Measurements from ENCODE around the gene TLR10.
"Not testable (repeated sequence)": the region's sequence is repeated elsewhere in the genome, so short reads cannot be mapped to it uniquely, and the experiment has no call there.

Gene TLR10

DNA sequence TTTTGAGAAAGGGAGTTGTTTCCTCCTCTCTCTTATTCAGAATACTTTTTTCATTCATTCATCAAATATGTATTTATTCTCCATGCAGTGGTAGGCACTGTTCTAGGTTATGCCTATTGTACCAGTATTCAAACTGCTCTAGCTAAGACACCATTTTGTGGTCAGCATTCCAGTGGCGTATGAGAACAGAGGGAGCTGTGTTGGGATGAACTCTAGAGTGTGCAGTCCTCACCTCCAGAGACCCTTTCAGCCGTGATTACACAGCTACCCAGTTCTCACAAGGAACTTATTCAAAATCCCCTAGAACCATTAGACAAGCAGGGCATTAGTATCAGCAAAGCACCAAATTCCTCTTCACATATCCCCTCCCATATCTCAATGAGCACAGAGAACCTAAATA is 17.6 kb upstream of the TLR10 start:
- no peak for DNase-seq

DNA sequence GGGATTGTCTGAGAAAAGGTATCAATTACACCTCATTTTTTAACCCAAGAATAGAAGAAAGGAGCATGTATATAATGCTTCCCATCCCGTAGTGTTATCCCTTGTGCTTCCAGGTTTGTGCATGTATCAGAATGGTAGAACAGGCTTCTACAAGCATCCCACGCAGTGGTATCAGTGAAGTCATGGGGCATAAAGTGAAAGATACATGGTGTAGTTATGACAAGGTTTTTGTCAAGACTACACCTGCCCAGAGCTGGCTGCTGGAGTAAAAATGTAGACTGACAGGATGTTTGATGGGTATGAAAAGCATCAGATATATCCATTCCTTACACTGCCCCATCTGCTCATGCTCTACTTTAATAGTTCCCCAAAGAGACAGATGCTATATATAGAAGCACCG is 12.3 kb upstream of the TLR10 start:
- DNase-seq, result no peak

DNA sequence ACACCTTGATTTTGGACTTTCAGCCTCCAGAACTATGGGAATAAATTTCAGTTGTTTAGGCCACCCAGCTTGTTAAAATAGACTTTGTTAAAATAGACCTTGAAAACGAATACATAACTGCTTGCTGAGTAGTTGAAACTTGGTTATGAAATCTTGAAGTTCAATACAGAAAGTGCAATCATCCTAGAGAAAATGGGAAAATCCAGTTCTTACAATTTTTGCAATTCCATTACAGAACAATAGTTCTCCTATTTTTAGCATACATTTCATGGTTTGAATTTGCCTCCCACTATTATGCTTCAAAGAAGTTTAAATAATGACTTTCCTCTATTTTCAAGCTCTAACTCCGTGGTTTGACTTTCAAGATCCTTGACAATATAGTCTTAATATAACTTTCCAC is 11.3 kb upstream of the TLR10 start:
- DNase-seq, result no peak

DNA sequence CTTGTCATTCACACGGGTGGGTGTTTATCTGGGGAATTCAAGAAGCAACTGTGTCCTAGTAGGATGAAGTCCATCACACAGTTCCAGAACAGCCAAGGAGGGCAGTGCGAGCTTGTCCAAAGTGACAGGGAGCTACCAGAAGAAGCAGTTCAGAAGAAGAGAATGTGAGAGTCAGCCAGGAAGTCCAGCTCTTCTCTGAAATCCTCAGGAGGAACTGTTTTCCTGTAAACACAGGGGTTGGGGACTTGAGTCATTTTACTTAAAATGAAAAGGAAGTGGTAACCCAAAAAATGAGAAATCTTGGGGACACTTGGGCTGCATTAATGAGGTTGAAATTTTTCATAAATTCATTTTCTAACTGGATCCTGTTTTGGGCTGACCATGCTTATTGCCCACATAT is 8.2 kb upstream of the TLR10 start:
- DNase-seq, result no peak

DNA sequence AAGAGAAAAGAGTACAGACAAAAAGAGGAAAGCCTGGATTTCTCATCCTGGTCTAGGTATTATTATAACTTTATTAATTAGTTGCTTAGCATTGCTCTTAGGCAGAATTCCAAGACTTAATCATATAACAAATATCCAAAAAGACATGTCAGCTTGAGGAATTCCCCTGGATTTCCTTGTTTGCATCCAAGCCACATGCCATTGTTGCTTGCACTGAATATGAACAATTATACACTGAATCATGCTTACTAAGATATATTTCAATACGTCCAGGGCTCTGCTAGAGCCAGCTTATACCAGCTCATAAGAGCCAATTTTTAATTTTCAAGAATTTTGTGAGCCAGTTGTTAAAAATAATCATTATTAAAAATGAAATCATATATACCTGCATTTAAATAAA is 5.5 kb upstream of the TLR10 start:
- DNase-seq, result no peak

DNA sequence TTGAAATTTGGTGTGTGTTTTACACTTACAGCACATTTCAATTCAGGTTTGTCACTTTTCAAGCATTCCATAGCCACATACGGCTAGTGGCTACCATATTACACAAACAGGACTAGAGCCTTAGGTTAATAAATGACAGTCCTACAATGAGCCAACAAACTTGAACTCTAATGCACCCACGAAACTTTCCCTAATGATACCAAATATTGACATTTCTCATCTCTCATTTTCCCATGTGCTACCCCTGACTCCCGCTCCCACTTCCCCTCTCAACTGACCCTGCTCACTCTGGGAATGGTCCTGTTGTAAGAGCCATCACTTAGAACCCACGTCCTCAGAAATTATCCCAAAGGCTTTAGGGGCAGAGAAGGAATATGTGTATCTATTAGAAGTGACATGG is 4.9 kb upstream of the TLR10 start:
- DNase-seq, result no peak

DNA sequence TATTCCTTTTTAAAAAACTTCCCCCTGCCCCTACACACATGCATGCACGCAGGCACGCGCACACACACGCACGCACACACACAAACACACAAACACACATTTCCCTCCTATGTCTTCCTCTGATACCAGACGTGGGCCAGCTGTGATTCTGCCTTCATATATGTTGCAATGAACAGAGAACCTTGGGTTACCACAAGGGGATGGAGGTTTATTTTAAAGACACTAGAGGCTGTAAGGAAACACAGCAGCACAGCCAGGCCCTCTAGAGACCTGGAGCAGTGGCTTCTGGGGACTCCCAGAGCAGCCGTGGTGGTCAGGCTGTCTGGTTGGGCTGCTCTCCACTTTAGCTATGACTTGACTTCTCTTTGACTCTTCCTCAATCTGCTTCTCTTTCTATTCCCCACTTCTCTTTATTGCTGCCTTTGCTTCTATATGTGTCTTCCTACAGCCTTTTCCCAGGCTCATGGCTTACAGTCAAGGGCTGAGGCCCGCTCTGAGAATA is 3.2 kb upstream of the TLR10 start:
- no peak for DNase-seq

DNA sequence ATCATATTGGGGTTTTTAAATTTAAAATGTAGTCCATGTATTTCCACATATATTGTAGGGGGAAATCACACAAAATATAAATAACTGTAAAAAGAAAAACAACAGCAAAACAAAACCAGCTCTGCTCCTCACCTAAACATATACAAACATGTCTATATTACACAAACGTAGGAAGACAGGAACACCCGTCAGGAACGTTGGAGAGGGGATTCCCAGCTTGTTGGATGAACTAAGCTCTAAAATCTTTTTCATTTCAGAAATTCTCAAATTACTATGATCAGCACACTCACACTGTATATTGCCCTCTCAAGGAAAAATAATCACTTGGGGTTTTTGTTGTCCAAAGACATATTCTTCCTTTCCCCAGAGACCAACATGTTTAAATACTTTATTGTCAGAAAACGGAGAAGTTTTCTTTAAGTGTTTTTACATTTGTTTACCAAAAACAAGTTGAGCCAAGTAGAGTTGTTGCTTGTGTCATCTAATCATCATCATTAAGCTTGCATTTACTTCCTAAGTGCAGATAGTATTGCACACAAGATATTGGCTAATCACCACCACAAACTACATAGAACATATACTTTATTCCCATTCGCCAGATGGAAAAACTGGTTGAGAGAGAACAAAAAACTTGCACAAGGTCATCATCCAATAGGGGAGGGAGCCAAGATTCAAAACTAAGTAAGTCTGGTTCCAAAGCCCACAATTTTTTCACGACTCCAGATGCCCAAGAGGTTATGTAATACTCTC is 2.4 kb upstream of the TLR10 start:
- DNase-seq, result no peak

DNA sequence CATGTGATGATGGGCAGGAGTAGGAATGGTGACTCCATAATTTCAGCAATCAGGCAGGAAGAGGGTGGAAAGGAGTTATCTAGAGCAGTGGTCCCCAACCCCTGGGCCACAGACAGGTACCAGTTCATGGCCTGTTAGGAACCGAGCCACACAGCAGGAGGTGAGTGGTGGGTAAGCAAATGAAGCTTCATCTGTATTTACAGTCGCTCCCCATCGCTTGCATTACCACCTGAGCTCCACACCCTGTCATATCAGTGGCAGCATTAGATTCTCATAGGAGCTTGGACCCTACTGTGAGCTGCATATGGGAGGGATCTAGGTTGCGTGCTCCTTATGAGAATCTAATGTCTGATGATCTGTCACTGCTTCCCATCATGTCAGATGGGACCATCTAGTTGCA is 1.4 kb upstream of the TLR10 start:
- DNase-seq, result no peak

DNA sequence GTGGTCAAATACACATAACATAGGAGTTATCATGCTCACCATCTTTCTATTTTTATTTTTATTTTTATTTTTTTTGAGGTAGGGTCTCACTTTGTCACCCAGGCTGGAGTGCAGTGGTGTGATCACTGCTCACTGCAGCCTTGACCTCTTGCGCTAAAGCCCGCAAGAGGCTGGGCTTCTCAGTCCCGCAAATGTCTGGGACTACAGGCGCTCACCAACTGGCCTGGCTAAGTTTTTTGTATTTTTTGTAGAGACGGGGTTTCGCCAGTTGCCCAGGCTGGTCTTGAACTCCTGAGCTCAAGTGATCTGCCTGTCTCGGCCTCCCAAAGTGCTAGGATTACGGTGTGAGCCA is 295 bp upstream of the TLR10 start:
- no peak for DNase-seq

DNA sequence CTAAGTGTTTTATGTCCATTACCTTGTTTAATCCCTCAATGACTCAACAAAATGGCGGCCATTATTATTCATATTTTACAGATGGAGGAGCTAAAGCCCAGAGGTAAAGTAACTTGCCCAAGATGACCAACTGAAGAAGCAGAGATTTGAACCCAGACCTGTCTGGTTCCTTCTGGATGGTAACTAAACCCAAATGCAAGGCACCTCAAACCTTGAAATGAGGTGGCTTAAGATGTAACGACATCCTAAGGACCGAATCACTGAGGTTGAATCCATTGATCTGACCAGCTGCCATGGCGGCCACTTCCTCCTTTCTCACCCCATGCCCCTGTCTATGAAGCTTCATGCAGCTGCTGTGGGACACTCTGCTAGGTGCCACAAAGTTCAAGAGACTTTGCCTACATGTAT is 932 bp downstream of the TLR10 start:
- no peak for DNase-seq

DNA sequence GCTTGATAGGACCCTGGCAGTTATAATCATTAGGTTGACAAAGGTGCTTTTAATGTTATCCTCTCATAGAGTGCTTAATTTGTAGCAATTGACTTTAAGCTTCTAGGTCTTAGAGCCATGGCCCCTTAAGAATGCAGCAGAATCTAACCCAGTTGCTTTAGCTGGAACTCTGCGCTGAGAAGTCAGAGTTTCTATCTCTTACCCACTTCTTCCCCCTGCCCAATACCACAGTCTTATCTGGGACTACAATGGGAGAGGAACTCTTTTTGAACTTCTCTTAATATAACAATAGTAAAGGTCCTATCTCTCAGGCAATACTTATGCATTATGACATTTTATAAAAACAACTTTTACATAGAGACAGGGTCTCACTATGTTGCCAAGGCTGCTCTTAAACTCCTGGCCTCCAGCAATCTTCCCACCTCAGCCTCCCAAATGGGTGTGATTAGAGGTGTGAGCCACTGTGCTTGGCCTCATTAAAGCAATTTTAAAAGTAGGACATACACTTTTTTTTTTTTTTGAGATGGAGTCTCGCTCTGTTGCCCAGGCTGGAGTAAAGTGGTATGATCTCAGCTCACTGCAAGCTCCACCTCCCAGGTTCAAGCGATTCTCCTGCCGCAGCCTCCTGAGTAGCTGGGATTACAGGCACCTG is 1.8 kb downstream of the TLR10 start:
- no peak for DNase-seq

DNA sequence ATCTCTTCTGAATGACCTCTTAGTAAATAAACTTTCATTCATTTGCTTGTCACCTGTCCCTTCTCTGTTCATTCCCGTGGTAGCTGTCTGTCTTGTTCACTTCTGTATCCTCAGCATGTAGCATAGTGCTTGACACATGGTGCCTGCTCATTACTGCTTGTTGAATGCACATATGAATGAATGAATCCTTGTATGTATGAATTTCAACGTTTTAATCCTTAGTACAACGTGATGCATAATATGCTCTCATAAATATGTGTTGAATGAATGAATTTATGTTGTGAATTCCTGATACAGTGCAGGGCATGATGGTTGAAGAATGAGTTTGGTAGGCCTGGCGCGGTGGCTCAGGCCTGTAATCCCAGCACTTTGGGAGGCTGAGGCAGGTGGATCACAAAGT is 3.0 kb downstream of the TLR10 start:
- DNase-seq, result no peak

DNA sequence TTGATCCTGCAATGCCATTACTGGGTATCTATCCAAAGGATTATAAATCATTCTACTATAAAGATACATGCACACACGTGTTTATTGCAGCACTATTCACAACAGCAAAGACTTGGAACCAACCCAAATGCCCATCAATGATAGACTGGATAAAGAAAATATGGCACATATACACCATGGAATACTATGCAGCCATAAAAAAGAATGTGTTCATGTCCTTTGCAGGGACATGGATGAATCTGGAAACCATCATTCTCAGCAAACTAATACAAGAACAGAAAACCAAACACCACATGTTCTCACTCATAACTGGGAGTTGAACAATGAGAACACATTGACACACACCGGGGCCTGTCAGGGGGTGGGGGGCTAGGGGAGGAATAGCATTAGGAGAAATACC is 4.9 kb downstream of the TLR10 start:
- DNase-seq, result not testable (repeated sequence)

DNA sequence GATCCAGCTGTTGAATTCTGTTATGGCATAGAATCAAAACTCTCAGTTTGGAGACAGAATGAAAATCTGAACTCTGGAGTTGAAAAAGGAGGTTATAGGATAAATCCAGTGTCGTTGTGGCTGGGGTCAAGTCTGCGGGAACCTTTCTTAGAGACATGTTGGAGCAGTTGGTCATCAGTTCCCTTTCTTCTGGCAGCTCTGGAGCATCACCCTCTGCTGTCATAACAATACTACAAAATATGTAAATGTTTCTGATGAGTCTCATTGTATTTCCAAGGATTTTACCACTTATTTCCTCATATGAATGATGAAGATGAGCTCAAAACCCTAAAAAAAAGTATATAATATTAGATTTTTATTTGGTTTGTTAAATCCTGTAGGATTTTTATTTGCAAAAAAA is 7.5 kb downstream of the TLR10 start:
- no peak for DNase-seq

DNA sequence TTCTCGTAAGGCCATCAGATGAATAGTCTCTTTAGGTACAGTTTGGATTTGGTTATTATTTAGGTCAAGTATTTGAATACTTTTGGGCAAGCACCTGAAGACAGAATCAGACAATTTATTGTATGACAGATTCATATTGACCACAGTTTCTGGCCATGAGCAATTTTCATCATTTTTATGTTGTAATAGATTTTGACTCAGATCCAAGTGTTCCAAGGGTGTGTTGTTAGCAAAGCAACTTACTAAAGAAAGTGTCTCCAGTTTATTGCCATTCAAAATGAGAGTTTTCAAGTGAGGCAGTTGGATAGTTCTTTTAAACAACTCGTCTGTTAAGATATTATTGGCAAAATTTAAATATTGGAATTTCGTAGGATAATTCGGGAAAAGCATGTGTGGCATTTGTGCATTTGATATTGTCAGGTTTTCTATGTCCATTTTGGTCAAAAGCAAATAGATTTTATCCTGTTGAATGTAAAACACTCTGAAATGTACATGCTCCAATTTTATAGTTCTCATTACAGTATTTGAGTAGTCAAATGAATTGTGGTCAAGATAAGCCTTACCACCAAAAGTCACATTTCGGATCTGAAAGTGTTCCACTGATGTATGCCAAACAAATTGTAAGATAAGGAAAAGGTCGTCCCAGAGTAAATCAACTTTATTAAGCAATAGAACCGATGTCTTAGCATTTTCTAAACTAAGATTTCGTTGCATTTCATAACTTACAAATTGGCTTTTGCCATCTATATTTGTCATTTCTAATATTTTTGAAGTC is 8.4 kb downstream of the TLR10 start:
- no peak for DNase-seq

DNA sequence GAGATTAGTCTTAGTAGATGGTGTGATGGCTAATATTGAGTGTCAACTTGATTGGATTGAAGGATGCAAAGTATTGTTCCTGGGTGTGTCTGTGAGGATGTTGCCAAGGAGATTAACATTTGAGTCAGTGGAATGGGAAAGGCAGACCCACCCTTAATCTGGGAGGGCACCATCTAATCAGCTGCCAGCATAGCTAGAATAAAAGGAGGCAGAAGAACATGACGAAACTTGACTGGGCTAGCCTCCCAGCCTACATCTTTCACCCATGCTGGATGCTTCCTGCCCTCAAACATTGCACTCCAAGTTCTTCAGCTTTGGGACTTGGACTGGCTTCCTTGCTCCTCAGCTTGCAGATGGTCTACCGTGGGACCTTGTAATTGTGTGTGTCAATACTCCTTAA is 12.5 kb downstream of the TLR10 start:
- DNase-seq, result not testable (repeated sequence)

DNA sequence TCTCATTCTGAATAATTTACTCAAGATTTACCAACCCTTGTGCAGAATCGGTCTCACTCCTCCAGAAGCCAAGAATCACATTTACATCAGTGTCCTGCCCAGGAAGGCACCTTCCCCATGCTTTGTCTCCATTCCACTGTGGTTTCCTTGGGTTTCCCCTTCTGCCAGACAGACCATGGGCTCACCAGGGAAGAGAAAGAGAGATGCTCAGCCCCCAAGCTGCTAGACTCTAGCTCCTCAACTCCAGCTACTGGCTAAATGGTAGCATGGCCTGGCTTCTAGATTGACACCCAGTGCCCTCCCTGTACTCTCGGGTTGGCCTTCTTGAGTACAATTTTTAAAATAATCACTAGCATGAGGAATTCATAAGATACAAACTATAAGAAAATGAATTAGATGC is 12.9 kb downstream of the TLR10 start:
- no peak for DNase-seq

DNA sequence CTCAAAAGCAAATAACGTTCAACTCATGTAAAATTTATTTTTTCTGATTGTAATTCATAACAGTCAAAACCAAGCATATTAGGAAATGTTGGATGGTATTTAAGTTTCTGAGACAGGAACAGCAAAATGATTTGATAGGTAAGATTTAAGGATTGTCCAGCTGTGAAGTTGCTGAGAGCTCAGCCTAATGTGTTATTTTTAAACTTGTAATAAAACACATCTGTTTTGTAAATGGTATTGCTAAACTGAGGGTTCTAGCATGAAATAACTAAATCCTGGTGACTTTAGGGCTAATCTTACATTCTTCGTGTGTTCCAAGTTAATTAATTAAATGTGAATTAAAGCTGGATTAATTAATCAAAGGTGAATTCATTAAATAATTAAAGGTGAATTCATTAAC is 13.3 kb downstream of the TLR10 start:
- DNase-seq, result no peak

DNA sequence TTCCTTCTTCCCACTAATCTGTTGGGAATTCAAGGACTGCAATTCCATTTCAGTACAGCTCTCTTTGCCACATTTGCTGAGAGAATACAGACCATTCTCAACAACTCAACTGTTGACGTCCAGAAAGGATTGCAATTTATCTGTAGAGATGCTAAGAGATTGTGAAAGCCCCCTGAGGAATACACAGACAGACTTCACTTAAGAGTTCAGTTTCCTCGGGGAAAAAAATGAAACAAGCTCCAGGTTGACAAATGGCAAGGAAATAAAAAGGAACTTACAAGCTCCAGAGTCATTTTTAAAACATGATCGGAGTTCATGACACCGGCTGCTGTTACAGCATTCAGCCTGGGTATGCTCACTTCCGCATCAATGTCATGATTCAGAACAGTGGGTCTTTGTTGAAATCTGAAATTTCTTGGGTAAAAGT is 13.8 kb downstream of the TLR10 start:
- no peak for DNase-seq

DNA sequence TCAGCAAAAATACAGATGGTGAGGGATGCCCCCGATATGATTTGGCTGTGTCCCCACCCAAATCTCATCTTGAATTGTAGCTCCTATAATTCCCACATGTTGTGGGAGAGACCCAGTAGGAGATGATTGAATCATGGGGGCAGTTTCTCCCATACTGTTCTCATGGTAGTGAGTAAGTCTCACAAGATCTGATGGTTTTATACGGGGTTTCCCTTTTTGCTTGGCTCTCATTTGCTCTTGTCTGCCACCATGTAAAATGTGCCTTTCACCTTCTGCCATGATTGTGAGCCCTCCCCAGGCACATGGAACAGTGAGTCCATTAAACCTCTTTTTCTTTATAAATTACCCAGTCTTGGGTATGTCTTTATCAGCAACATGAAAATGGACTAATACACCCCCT is 15.8 kb downstream of the TLR10 start:
- DNase-seq, result not testable (repeated sequence)

DNA sequence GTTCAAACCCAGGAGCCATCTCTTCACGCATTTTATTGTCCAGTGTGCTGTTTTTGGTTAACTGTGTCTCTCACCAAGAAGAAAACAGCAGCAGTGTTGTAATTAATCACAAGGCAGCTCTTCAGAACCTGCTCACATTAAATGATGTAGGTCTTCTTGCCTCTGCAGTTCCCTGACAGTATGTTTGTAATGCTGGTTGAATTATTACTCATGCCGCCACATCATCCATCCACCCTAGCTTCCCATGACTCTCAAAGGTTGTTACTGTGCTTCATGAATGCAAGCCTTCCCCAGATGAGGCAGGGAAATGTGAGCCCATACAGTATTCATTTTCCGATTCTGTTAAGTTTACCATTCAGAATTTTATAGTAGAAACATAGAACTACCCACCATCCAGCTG is 17.4 kb downstream of the TLR10 start:
- DNase-seq, result no peak

DNA sequence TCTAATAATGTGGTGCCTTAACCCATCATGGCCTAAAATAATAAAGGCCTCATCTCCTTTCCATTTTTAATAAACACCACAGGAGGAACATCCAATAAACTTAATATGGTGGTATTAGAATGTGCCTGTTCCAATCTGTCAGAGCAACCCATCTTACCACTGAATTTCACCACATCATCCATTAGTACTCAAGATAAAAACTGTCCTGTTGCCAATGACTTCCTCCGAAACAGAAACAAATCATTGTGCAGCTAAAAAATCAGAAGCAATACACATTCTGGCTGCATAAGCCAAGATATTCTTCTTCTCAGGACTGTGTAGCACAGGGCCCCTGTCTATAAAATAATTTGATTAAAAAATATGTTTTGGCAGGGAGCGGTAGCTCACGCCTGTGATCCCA is 18.5 kb downstream of the TLR10 start:
- DNase-seq, result no peak

DNA sequence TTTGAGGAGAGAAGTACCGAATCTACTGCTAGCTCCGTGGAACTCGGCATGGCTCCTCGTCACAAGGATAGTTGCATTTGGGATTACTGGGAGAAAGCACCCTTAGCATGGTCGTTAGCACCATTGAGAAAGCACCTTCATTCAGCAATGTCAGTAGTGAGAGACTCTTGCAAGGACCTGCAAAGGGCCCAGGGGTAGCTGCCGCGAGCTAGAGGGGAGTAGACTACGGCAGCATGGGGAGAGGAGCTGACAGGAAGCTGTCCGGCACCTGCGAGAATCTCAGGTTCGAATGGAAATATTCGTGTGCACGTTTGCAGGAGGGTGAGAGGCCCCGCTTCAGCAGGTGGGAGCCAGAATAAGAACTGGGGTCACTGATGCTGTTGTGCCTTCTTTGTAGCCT is 20.2 kb downstream of the TLR10 start:
- no peak for DNase-seq

All from activated CD4-positive, alpha-beta T cell treated with anti-CD3 and anti-CD28 coated beads, Interleukin-2, amount 50 U/mL, for 4 hours (primary cell).